DOHH2 (cell line): ENCODE data around the gene TRAF1.

Experiments
- CTCF ChIP-seq: fragments of 200-600 bp; sonication (generic); IDR thresholded peaks from one replicate; pipeline ENCODE4 v1.5.1; 2014; ENCODE audit warnings: antibody characterized with exemption, mild to moderate bottlenecking, low read depth, low read length; ENCODE audit not compliant: poor library complexity, severe bottlenecking
- EZH2phosphoT487 ChIP-seq: fragments of 200-600 bp; sonication (generic); IDR thresholded peaks from 2 replicates; pipeline ENCODE4 v1.6.1; 2017; ENCODE audit warnings: borderline replicate concordance, mild to moderate bottlenecking, antibody characterized with exemption, low read length, moderate library complexity, mixed read lengths

- TF ChIP-seq CTCF (no peak), EZH2phosphoT487 (no peak)
These were observed 73.4 kb downstream of the TRAF1 start for GRCh38 chr9:120853198-120853597.
